ENCODE results near the gene FHAD1. TPM values are rescaled to one million over a fixed set of nuclear protein-coding genes. Genes with fewer than 3 reads are reported as not detected.

Gene FHAD1
- 1 to 10 TPM in 1 of 2 donors, under 1 TPM in 1; 0.27 to 6.5 TPM for total RNA-seq

DNA sequence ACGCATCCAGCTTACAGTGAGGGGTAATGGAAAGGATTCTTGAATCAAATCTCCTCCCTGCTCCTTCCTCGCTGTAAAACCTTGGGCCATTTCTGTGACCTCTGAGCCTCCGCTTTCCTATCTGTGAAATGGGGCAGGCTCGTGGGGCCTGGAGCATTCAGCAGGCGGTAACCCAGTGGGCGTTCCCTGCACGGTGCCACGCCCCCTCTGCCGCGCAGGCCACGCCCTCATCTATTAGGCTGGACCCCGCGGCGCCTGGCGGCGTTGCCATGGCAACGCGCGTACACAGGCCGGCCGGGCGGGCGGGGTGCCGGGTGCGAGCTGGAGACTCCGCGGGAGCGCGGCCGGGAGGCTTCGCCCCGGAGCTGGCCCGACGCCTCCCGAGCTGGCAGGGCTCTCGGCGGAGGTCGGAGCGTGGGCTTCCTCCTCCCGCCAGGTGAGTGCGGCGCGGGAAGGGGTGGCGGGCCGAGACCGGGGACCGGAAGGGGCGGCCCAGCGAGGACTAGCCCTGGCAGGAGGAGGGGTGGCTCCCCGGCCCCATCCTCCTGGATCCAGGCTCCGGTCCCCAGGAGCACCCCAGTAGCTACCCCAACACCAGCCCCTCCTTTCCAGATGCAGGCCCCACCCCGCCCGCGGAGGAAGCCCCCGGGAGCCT, at the start of gene FHAD1:
Gene FHAD1 (plus strand): TSS at position 264 of the 655 bp plus-strand sequence. CDS start 4,562 bp downstream, outside the sequence.
- no peaks in the 10 kb centered on the region for H3K9me3 ChIP-seq
- intact Hi-C loops (cut with DNase I) = loop anchor here (5.0 kb wide), 1 partner anchor 35 kb away; no protein-coding TSS in a partner anchor
- peak within 1 kb of the TSS; percentile 37 to 41 for H3K4me3 ChIP-seq
- H3K27me3 ChIP-seq (replicated peaks; ENCODE audit: insufficient read depth) = no peaks in the 10 kb centered on the region
- peak within 1 kb of the TSS in 1 of 2 donors; percentile 14 for H3K27ac ChIP-seq
- no peaks in the 10 kb centered on the region for H3K36me3 ChIP-seq
- no peaks in the 10 kb centered on the region for H3K4me1 ChIP-seq (replicated peaks)
- DNase-seq (ENCODE audit: low spot score) = peak; percentile 32
- 11% methylated on average over 26 of the region's 55 CpGs for WGBS
- TF ChIP-seq, protein P1, sequence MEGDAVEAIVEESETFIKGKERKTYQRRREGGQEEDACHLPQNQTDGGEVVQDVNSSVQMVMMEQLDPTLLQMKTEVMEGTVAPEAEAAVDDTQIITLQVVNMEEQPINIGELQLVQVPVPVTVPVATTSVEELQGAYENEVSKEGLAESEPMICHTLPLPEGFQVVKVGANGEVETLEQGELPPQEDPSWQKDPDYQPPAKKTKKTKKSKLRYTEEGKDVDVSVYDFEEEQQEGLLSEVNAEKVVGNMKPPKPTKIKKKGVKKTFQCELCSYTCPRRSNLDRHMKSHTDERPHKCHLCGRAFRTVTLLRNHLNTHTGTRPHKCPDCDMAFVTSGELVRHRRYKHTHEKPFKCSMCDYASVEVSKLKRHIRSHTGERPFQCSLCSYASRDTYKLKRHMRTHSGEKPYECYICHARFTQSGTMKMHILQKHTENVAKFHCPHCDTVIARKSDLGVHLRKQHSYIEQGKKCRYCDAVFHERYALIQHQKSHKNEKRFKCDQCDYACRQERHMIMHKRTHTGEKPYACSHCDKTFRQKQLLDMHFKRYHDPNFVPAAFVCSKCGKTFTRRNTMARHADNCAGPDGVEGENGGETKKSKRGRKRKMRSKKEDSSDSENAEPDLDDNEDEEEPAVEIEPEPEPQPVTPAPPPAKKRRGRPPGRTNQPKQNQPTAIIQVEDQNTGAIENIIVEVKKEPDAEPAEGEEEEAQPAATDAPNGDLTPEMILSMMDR (IDR thresholded peaks at IDR 0.05) = no peak
- TF ChIP-seq POLR2AphosphoS5 (IDR thresholded peaks at IDR 0.05) = no peak
- no peak for TF ChIP-seq POLR2A (IDR thresholded peaks at IDR 0.05)

DNA sequence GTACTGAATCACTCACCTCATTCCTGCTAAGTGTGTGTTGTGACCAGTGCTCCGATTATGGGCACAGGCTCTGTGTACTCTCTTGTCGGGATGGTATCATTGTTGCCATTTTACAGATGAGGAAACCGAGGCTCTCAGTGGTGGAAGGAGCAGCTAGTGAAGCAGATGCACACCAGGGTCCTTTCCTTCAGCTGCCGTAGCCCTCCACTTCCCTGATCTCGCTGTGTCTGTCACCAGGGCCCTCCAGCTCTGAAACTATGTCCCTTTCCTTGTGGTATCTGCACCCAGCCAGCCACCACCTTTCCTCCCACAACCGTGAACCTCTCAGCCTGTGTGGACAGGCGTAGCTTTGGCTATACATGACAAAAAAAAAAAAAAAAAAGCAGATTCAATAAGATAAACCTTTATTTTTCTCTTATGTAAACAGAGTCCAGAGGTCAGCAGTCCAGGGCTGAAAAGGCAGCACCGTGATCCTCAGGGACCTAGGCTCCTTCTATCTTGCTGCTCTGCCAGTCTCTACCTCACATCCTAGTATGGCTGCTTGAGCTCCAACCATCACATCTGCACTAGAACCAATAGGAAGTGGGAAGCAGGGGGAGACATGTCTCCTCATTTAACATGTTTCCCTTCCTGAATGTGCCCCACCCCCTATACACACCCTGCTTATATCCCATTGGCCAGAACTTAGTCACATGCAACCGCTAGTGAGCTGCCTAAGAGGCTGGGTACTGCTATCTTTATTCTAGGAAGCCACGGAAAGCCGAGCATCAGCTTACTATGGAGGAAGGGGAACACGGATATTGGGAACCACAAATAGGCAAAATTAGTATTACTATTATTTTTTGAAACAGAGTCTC, 49.2 kb upstream of the FHAD1 start:
- Histone ChIP-seq H3K27me3 (replicated peaks; ENCODE audit: insufficient read depth) (no peaks in the 10 kb centered on the region), H3K4me1 (replicated peaks) (no peaks in the 10 kb centered on the region), H3K36me3 (no peaks in the 10 kb centered on the region), H3K27ac (no peak overlapping the region), H3K4me3 (no peak overlapping the region), H3K9me3 (no peaks in the 10 kb centered on the region)
- DNase-seq (ENCODE audit: low spot score) = no peak
- no peak for TF ChIP-seq POLR2A (IDR thresholded peaks at IDR 0.05)
- TF ChIP-seq, protein P1 (IDR thresholded peaks at IDR 0.05) = no peak
- TF ChIP-seq POLR2AphosphoS5 (IDR thresholded peaks at IDR 0.05) = no peak
- WGBS = 92% methylated on average over 12 of the region's 12 CpGs
- intact Hi-C loops (cut with DNase I) = no loop called here

DNA sequence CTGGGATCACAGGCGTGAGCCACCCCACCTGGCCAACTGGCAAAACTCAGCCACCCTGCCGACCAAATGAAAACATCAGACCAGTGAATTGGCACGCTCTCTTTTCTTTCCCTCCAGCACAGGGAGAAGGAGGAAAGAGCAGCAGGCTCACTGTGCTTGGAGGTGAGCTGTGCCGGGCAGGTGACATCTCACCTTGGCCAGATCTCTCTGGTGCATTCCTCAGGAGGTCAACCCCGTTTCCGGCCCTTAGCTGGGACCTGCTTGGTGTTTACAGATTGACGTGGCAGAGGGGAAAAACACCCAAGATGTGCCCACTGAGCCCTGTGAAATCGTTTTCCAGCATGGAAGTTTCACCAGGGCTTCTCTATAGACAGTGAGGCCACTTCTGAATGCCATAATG, 48.3 kb upstream of the FHAD1 start:
- no peak overlapping the region for H3K4me3 ChIP-seq
- WGBS = 87% methylated on average over 8 of the region's 8 CpGs
- H3K36me3 ChIP-seq = no peaks in the 10 kb centered on the region
- no peaks in the 10 kb centered on the region for H3K4me1 ChIP-seq (replicated peaks)
- no peak for DNase-seq (ENCODE audit: low spot score)
- no peak overlapping the region for H3K27ac ChIP-seq
- H3K27me3 ChIP-seq (replicated peaks; ENCODE audit: insufficient read depth) = no peaks in the 10 kb centered on the region
- no peaks in the 10 kb centered on the region for H3K9me3 ChIP-seq
- intact Hi-C loops (cut with DNase I) = no loop called here
- TF ChIP-seq POLR2A (IDR thresholded peaks at IDR 0.05) (no peak), POLR2AphosphoS5 (IDR thresholded peaks at IDR 0.05) (no peak)
- TF ChIP-seq, protein P1 (IDR thresholded peaks at IDR 0.05) = no peak

DNA sequence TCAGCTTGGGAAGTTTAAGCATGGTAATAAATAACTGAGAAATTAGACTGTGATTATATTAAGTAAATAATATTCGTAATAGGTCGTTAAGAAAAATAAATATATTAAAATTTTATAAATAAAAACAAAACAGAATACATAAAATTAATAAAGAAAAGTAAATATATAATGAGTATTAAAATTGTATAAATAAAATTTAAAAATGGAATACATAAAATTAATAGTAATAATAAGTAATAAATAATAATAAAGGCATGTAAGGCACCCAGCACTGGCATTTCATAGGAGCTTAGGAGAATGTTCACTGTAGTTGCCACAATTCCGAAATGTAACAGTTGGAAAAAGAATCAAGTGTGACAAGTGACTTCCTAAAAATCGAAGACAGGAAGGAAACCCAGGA, 45.8 kb upstream of the FHAD1 start:
- Histone ChIP-seq H3K4me3 (no peak overlapping the region), H3K9me3 (no peaks in the 10 kb centered on the region), H3K36me3 (no peaks in the 10 kb centered on the region), H3K4me1 (replicated peaks) (no peaks in the 10 kb centered on the region), H3K27ac (peak overlapping the region; percentile 64 to 74), H3K27me3 (replicated peaks; ENCODE audit: insufficient read depth) (no peaks in the 10 kb centered on the region)
- DNase-seq (ENCODE audit: low spot score) = no peak
- no peak for TF ChIP-seq POLR2AphosphoS5 (IDR thresholded peaks at IDR 0.05)
- intact Hi-C loops (cut with DNase I) = loop anchor here (5.0 kb wide), 1 partner anchor 49 kb away; the partner anchor contains the start of gene TMEM51
- 31% methylated on average over 4 of the region's 4 CpGs for WGBS

DNA sequence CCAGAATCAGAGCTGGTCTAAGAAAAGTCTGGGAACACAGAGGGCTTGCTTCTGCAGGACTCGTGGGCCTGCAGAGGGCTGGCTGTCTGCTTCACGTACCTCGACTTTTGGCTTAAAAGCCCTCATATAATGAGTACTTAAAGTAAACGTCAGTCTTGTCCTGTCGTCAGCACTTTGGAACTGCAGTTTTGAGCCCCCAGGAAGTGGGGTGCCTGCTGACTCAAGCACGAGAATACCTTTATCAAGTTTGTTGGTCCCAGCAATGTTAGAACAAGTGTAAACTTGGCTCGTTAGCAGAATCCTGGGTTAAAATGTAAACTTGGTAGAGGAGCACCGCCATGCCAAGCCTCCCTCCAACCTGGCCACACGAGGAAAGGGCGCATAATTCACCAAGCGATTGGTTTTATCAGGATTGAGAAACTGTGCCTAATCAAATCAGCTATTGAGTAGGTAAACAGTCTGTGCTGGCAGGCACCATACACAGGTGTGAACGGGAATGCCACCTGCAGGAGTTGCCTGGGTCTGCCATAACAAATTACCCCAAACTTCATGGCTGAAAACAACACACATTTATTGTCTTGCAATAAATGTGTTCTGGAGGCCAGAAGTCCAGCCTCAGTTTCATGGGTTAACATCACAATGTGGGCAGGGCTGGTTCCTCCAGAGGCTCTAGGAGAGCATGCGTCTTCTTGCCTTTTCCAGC, 45.0 kb upstream of the FHAD1 start:
- H3K36me3 ChIP-seq = no peaks in the 10 kb centered on the region
- intact Hi-C loops (cut with DNase I) = loop anchor here (5.0 kb wide), 1 partner anchor 50 kb away; the partner anchor contains the start of gene TMEM51
- H3K4me1 ChIP-seq (replicated peaks) = no peaks in the 10 kb centered on the region

More for the DNA sequence above, 45.0 kb upstream of the FHAD1 start:
- DNase-seq (ENCODE audit: low spot score) = no peak
- H3K27me3 ChIP-seq (replicated peaks; ENCODE audit: insufficient read depth) = no peaks in the 10 kb centered on the region
- no peak for TF ChIP-seq POLR2AphosphoS5 (IDR thresholded peaks at IDR 0.05)
- TF ChIP-seq, protein P1 (IDR thresholded peaks at IDR 0.05) = no peak
- TF ChIP-seq POLR2A (IDR thresholded peaks at IDR 0.05) = no peak
- 31% methylated on average over 13 of the region's 13 CpGs for WGBS
- H3K4me3 ChIP-seq = no peak overlapping the region
- no peaks in the 10 kb centered on the region for H3K9me3 ChIP-seq
- peak overlapping the region; percentile 50 to 74 for H3K27ac ChIP-seq

Data from prostate gland (tissue), 2 donors.